Keratinocyte (primary cell): ENCODE measurements around the gene GALNT14. TPM values are rescaled to one million over a fixed set of nuclear protein-coding genes. Genes with fewer than 3 reads are reported as not detected.

Experiments
- DNase-seq: peaks from one replicate; pipeline ENCODE4 v3.0.0-alpha.2; 2011; ENCODE audit warnings: low read depth, missing footprints, low spot score
- FAIRE-seq: peaks from 2 replicates; lab custom pipeline; 2011; peaks lifted over from hg19 to GRCh38; lab: Jason Lieb, UNC
- H2AFZ ChIP-seq: 2 replicates; pipeline ENCODE4 v1.6.0; 2012; ENCODE audit warnings: low read length, control low read depth, inconsistent platforms; ENCODE audit not compliant: control insufficient read depth
- H3K27ac ChIP-seq: 2 replicates; pipeline ENCODE4 v1.5.1; 2011; ENCODE audit warnings: low read length; ENCODE audit not compliant: control insufficient read depth, insufficient read depth
- H3K27me3 ChIP-seq: 3 replicates; pipeline ENCODE4 v1.6.0; 2011; ENCODE audit warnings: low read length; ENCODE audit not compliant: control insufficient read depth, insufficient read depth; ENCODE audit errors: extremely low read depth
- H3K36me3 ChIP-seq, 2 experiments: 2 replicates in 1 of 2; 3 replicates in 1 of 2; pipeline ENCODE4 v1.5.1; 2011; ENCODE audit warnings: low read length in 2 of 2, mild to moderate bottlenecking in 1 of 2; ENCODE audit not compliant: control insufficient read depth in 2 of 2, insufficient read depth in 2 of 2; ENCODE audit errors: extremely low read depth in 1 of 2
- H3K4me1 ChIP-seq: 3 replicates; pipeline ENCODE4 v1.5.1; 2011; ENCODE audit warnings: low read length; ENCODE audit not compliant: control insufficient read depth, insufficient read depth; ENCODE audit errors: extremely low read depth
- H3K4me2 ChIP-seq: 3 replicates; pipeline ENCODE4 v1.6.0; 2011; ENCODE audit warnings: low read depth, low read length; ENCODE audit not compliant: control insufficient read depth, insufficient read depth; ENCODE audit errors: extremely low read depth
- H3K4me3 ChIP-seq, 3 experiments: fragments of 200-600 bp in 1 of 3; sonication (generic) in 1 of 3; 2 replicates in 2 of 3; 3 replicates in 1 of 3; pipeline ENCODE4 v1.5.1; 2011 to 2016; ENCODE audit warnings: low read length in 3 of 3, mild to moderate bottlenecking in 3 of 3, control low read depth in 2 of 3, inconsistent platforms in 1 of 3, low read depth in 1 of 3, mixed read lengths in 1 of 3, mixed run types in 1 of 3, moderate library complexity in 1 of 3; ENCODE audit not compliant: control insufficient read depth in 2 of 3, insufficient read depth in 2 of 3; ENCODE audit errors: extremely low read depth in 1 of 3
- H3K79me2 ChIP-seq: 2 replicates; pipeline ENCODE4 v1.6.0; 2012; ENCODE audit warnings: low read length; ENCODE audit not compliant: control insufficient read depth, insufficient read depth
- H3K9ac ChIP-seq: 3 replicates; pipeline ENCODE4 v1.6.0; 2011; ENCODE audit warnings: low read length; ENCODE audit not compliant: control insufficient read depth, insufficient read depth; ENCODE audit errors: extremely low read depth
- H3K9me1 ChIP-seq: 3 replicates; pipeline ENCODE4 v1.6.0; 2011; ENCODE audit warnings: low read length; ENCODE audit not compliant: control insufficient read depth, insufficient read depth; ENCODE audit errors: extremely low read depth
- H3K9me3 ChIP-seq: 2 replicates; pipeline ENCODE4 v1.5.1; 2012; ENCODE audit warnings: low read depth, low read length; ENCODE audit not compliant: control insufficient read depth
- H4K20me1 ChIP-seq: 3 replicates; pipeline ENCODE4 v1.6.0; 2011; ENCODE audit warnings: low read length; ENCODE audit not compliant: control insufficient read depth, insufficient read depth; ENCODE audit errors: extremely low read depth
- EZH2 ChIP-seq: IDR thresholded peaks from one replicate; pipeline ENCODE4 v1.6.1; 2012; ENCODE audit warnings: inconsistent platforms, mild to moderate bottlenecking, low read length, moderate library complexity
- dilution Hi-C: fragments of 300-500 bp; cut with MboI; formaldehyde crosslinking; loops from one replicate; pipeline ENCODE4 v1.7.0; 2020; ENCODE audit warnings: low sequenced_read_pairs; ENCODE audit not compliant: extremely low pct_ligation_motif_present
- polyA plus RNA-seq, 5 experiments: library from polyadenylated mRNA; depleted of rRNA in 3 of 5; stranded (reverse) in 3 of 5; stranded (forward) in 1 of 5; unstranded in 1 of 5; fragments of >200 nt; gene quantifications; 1 replicate in 1 of 5; 2 replicates in 3 of 5; 3 replicates in 1 of 5; pipeline versions ENCODE4 v1.2.1 to v1.2.3, GENCODE V29; 2011 to 2012; ENCODE audit warnings: missing spikeins in 2 of 5, low read depth in 1 of 5, low replicate concordance in 1 of 5
- TF ChIP-seq, protein P1 (sequence below), 3 experiments: IDR thresholded peaks in 1 of 3; conservative IDR thresholded peaks in 1 of 3; optimal IDR thresholded peaks in 1 of 3; 2 replicates in 2 of 3; 3 replicates in 1 of 3; pipeline versions ENCODE3 to v1.5.1; 2011; ENCODE audit warnings: low read length in 3 of 3, mild to moderate bottlenecking in 3 of 3, moderate library complexity in 2 of 3, control low read depth in 1 of 3, inconsistent platforms in 1 of 3; ENCODE audit not compliant: insufficient read depth in 2 of 3; ENCODE audit errors: extremely low read depth in 1 of 3

Gene GALNT14
- polyA plus RNA-seq, 1 donor (not counting 4 experiments of a cell fraction or from before 2014, with no cell fraction given) = 27.4 TPM

DNA sequence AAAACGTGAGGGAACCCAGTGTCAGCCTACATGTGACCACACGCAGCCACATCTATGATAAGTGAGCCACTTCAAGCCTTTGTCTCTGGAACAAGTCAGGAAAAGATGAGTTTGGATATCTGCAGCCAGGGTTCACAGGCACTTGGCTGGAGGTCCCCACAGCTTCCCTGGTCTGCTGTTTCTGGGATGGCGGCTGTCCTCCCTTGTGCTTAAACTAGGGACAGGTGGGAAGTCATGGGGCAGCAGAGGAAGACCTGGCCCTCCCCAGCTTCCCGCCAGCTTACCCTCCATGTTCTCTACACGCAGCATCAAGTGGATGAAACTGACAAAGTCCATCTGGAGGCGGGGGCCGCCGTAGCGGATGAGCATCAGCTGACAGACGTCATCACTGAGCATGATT, 38.5 kb upstream of the GALNT14 start:
- Histone ChIP-seq H3K9me3 (no peaks in the 10 kb centered on the region), H3K9ac (no peak overlapping the region), H3K9me1 (no peaks in the 10 kb centered on the region), H2AFZ (no peak overlapping the region), H3K4me3 (no peak overlapping the region), H3K4me2 (no peak overlapping the region), H3K36me3 (no peaks in the 10 kb centered on the region), H3K79me2 (no peaks in the 10 kb centered on the region), H3K27ac (no peak overlapping the region), H4K20me1 (no peaks in the 10 kb centered on the region), H3K4me1 (no peaks in the 10 kb centered on the region), H3K27me3 (peaks cover 14% of the 10 kb centered on the region)
- FAIRE-seq (no peak), DNase-seq (no peak)
- dilution Hi-C loops = no loop called here
- no peak for TF ChIP-seq EZH2
- TF ChIP-seq, protein P1, sequence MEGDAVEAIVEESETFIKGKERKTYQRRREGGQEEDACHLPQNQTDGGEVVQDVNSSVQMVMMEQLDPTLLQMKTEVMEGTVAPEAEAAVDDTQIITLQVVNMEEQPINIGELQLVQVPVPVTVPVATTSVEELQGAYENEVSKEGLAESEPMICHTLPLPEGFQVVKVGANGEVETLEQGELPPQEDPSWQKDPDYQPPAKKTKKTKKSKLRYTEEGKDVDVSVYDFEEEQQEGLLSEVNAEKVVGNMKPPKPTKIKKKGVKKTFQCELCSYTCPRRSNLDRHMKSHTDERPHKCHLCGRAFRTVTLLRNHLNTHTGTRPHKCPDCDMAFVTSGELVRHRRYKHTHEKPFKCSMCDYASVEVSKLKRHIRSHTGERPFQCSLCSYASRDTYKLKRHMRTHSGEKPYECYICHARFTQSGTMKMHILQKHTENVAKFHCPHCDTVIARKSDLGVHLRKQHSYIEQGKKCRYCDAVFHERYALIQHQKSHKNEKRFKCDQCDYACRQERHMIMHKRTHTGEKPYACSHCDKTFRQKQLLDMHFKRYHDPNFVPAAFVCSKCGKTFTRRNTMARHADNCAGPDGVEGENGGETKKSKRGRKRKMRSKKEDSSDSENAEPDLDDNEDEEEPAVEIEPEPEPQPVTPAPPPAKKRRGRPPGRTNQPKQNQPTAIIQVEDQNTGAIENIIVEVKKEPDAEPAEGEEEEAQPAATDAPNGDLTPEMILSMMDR (optimal IDR thresholded peaks at IDR 0.05 in 1 of 3, IDR thresholded peaks at IDR 0.05 in 1 of 3, conservative IDR thresholded peaks at IDR 0.05 in 1 of 3; ENCODE audit: extremely low read depth in 1 of 3, insufficient read depth in 2 of 3, low read length in 3 of 3) = no peak

DNA sequence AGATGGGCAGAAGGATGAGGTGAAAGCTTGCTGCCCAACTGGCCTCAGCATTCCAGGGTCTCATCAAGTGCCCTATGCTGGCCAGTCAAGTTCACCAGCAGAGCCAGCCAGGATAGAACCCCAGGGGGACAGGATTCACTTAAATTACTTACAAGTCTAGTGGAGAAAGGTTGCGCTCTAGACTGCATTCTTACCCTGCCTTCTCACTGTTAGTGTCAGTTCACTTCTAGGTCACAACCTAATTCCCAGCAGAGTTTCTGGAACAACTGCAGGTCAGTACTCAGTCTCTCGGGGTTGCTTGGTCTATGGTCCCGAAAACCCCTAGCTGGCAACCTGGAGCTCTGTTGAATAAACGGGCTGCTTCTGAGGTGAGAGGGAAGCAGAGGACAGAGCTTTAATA, 32.9 kb upstream of the GALNT14 start:
- dilution Hi-C loops = no loop called here
- Histone ChIP-seq H3K36me3 (no peaks in the 10 kb centered on the region), H3K4me2 (no peak overlapping the region), H3K4me3 (no peak overlapping the region), H3K9ac (no peak overlapping the region), H3K9me1 (no peaks in the 10 kb centered on the region), H3K9me3 (no peaks in the 10 kb centered on the region), H3K4me1 (no peaks in the 10 kb centered on the region), H3K27me3 (no peaks in the 10 kb centered on the region), H2AFZ (no peak overlapping the region), H3K79me2 (no peaks in the 10 kb centered on the region), H3K27ac (no peak overlapping the region), H4K20me1 (no peaks in the 10 kb centered on the region)
- DNase-seq (no peak), FAIRE-seq (no peak)
- TF ChIP-seq, protein P1 (optimal IDR thresholded peaks at IDR 0.05 in 1 of 3, IDR thresholded peaks at IDR 0.05 in 1 of 3, conservative IDR thresholded peaks at IDR 0.05 in 1 of 3; ENCODE audit: extremely low read depth in 1 of 3, insufficient read depth in 2 of 3, low read length in 3 of 3) = no peak
- TF ChIP-seq EZH2 = no peak
